K562 (cell line): ENCODE data around the gene HCRTR1. TPM values are rescaled to one million over a fixed set of nuclear protein-coding genes. Genes with fewer than 3 reads are reported as not detected.

Experiments used
- ATAC-seq: fragments of 200-7000 bp; cut with Tn5 transposase; 3 replicates; pipeline ENCODE4 v1.9.1; 2020; ENCODE audit warnings: moderate library complexity
- BruUV-seq: library from RNA; stranded (reverse); fragments of 400-500 nt; replicated peaks from 2 replicates; lab custom pipeline; 2021; lab: Mats Ljungman, UMichigan
- CTCF ChIA-PET: fragments of 300-600 bp; formaldehyde crosslinking; extraction: SDS; loops from one replicate; lab custom pipeline; 2021; ENCODE audit warnings: low intra/inter-chr PET ratio; lab: Yijun Ruan, JAX
- POLR2A ChIA-PET: fragments of 300-600, 350-650 bp; sonication (Branson Sonifier 250); formaldehyde crosslinking; extraction: SDS; loops from one replicate; lab custom pipeline; 2021; ENCODE audit warnings: antibody characterized with exemption, inconsistent platforms; lab: Yijun Ruan, JAX
- DNase-seq, 4 experiments: peaks; one replicate each; pipeline versions ENCODE4 v3.0.0 to v3.0.0-alpha.2; 2011 to 2018; ENCODE audit warnings: low spot score in 3 of 4, mixed read lengths in 3 of 4; ENCODE audit errors: extremely low read depth in 1 of 4
- FAIRE-seq: peaks from 2 replicates; lab custom pipeline; 2011; peaks lifted over from hg19 to GRCh38; lab: Jason Lieb, UNC
- H2AFZ ChIP-seq: 2 replicates; pipeline ENCODE4 v1.6.0; 2011; ENCODE audit warnings: low read depth, low read length, control low read depth, inconsistent platforms
- H3K27ac ChIP-seq: fragments of 200-600 bp; 3 replicates; pipeline ENCODE4 v1.8.0; 2011; ENCODE audit warnings: low read depth, mild to moderate bottlenecking, control low read depth, inconsistent platforms, low read length, moderate library complexity, mixed read lengths; ENCODE audit errors: extremely low read depth
- H3K27me3 ChIP-seq, 2 experiments: fragments of 300-600 bp in 1 of 2; 2 replicates in 1 of 2; 3 replicates in 1 of 2; pipeline versions ENCODE4 v1.6.0 to v1.8.0; 2011; ENCODE audit warnings: inconsistent platforms in 2 of 2, low read length in 2 of 2, mild to moderate bottlenecking in 1 of 2, mixed read lengths in 1 of 2, moderate library complexity in 1 of 2; ENCODE audit not compliant: control insufficient read depth in 2 of 2, insufficient read depth in 2 of 2
- H3K36me3 ChIP-seq: fragments of 300-600 bp; 3 replicates; pipeline ENCODE4 v1.8.0; 2011; ENCODE audit warnings: mild to moderate bottlenecking, low read length, inconsistent platforms; ENCODE audit not compliant: control insufficient read depth, insufficient read depth
- H3K4me1 ChIP-seq, 2 experiments: fragments of 200-600 bp in 1 of 2; replicated peaks in 1 of 2; 2 replicates in 1 of 2; 3 replicates in 1 of 2; pipeline versions ENCODE4 v1.5.1 to v1.8.0; 2011; ENCODE audit warnings: inconsistent platforms in 2 of 2, low read length in 2 of 2, mild to moderate bottlenecking in 1 of 2, mixed read lengths in 1 of 2, moderate library complexity in 1 of 2; ENCODE audit not compliant: control insufficient read depth in 2 of 2, insufficient read depth in 2 of 2
- H3K4me2 ChIP-seq: 2 replicates; pipeline ENCODE4 v1.6.1; 2011; ENCODE audit warnings: low read length, control low read depth, inconsistent platforms, mixed read lengths; ENCODE audit not compliant: insufficient read depth
- H3K4me3 ChIP-seq: fragments of 200-600 bp; sonication (generic), shearing (Covaris generic); 2 replicates; pipeline ENCODE4 v1.5.1; 2016; ENCODE audit warnings: control low read depth, inconsistent platforms
- H3K79me2 ChIP-seq: fragments of 200-600 bp; 3 replicates; pipeline ENCODE4 v1.8.0; 2011; ENCODE audit warnings: low read length, inconsistent platforms; ENCODE audit not compliant: control insufficient read depth, insufficient read depth
- H3K9ac ChIP-seq, 2 experiments: 2 replicates each; pipeline versions ENCODE4 v1.6.0 to v1.6.1; 2011; ENCODE audit warnings: low read depth in 2 of 2, low read length in 2 of 2, control low read depth in 1 of 2, inconsistent platforms in 1 of 2, mild to moderate bottlenecking in 1 of 2, mixed read lengths in 1 of 2; ENCODE audit not compliant: insufficient read depth in 1 of 2
- H3K9me1 ChIP-seq: one replicate; pipeline ENCODE4 v1.6.0; 2011; ENCODE audit warnings: inconsistent platforms, mild to moderate bottlenecking, low read length, moderate library complexity; ENCODE audit not compliant: control insufficient read depth, insufficient read depth
- H3K9me3 ChIP-seq: replicated peaks from 2 replicates; pipeline ENCODE4 v1.5.1; 2011; ENCODE audit warnings: low read depth, low read length, inconsistent platforms; ENCODE audit not compliant: control insufficient read depth, insufficient read depth
- H4K20me1 ChIP-seq: replicated peaks from 2 replicates; pipeline ENCODE4 v1.6.1; 2011; ENCODE audit warnings: low read length, inconsistent platforms, mixed read lengths; ENCODE audit not compliant: control insufficient read depth, insufficient read depth
- CEBPG ChIP-seq, 3 experiments: fragments of 200-800 bp in 1 of 3; sonication (Bioruptor generic) in 1 of 3; sonication (generic) in 1 of 3; formaldehyde crosslinking in 1 of 3; IDR thresholded peaks in 2 of 3; conservative IDR thresholded peaks in 1 of 3; 2 replicates each; pipeline versions ENCODE4 v1.6.1 to v1.8.0; 2016 to 2022; ENCODE audit warnings: missing compliant biosample characterization in 2 of 3, missing genetic modification characterization in 2 of 3, mild to moderate bottlenecking in 1 of 3, missing genetic modification reagents in 1 of 3
- DNMT1 ChIP-seq: fragments of 450-650 bp; IDR thresholded peaks from 2 replicates; pipeline ENCODE4 v1.6.1; 2016; ENCODE audit warnings: antibody characterized with exemption, mild to moderate bottlenecking
- ETV5 ChIP-seq: sonication (generic); formaldehyde crosslinking; IDR thresholded peaks from 2 replicates; pipeline ENCODE4 v1.4.0; 2020; ENCODE audit warnings: low read depth, mild to moderate bottlenecking, missing genetic modification reagents
- IRF9 ChIP-seq: fragments of 450-650 bp; IDR thresholded peaks from 2 replicates; pipeline ENCODE4 v1.6.1; 2016; ENCODE audit warnings: missing biosample characterization, missing genetic modification characterization
- NFE2L1 ChIP-seq: fragments of 450-650 bp; IDR thresholded peaks from 2 replicates; pipeline ENCODE4 v1.6.1; 2016; ENCODE audit warnings: missing genetic modification characterization, low read depth, mild to moderate bottlenecking, missing compliant biosample characterization, moderate library complexity, borderline replicate concordance
- RBM39 ChIP-seq: fragments of 200-400 bp; formaldehyde crosslinking; optimal IDR thresholded peaks from 2 replicates; pipeline ENCODE3; 2018; ENCODE audit warnings: low read depth, low read length
- RFX7 ChIP-seq: fragments of 250-450 bp; sonication (Bioruptor Pico); IDR thresholded peaks from 2 replicates; pipeline ENCODE4 v1.5.1; 2021; ENCODE audit warnings: mild to moderate bottlenecking
- SETDB1 ChIP-seq: IDR thresholded peaks from one replicate; pipeline ENCODE4 v1.6.1; 2012; ENCODE audit warnings: low read length, control low read depth, inconsistent platforms
- ZKSCAN3 ChIP-seq: fragments of 250-450 bp; sonication (Bioruptor Pico); IDR thresholded peaks from 2 replicates; pipeline ENCODE4 v1.4.0; 2020
- ZNF263 ChIP-seq: sonication (generic); formaldehyde crosslinking; IDR thresholded peaks from 2 replicates; pipeline ENCODE4 v1.8.0; 2022; ENCODE audit warnings: mild to moderate bottlenecking, missing genetic modification reagents, borderline replicate concordance
- WGBS: fragments of 100-300 bp; shearing (Covaris generic); methylation state at CpG from one replicate; pipeline ENCODE4 v1.1.6; 2016; ENCODE audit warnings: low coverage, mixed read lengths; ENCODE audit not compliant: insufficient coverage; ENCODE audit errors: missing lambda C conversion rate; 5-methylcytosine and 5-hydroxymethylcytosine counted together
- in situ Hi-C: fragments of 300-500 bp; cut with MboI; formaldehyde crosslinking; loops from 4 replicates; pipeline ENCODE4 v1.15.0; 2018; ENCODE audit warnings: inconsistent platforms, mixed read lengths
- intact Hi-C: fragments of 100-400 bp; cut with micrococcal nuclease; formaldehyde crosslinking; loops from 2 replicates; pipeline ENCODE4 v1.14.2; 2022
- polyA plus RNA-seq, 8 experiments: library from polyadenylated mRNA; depleted of rRNA in 4 of 8; stranded (reverse) in 5 of 8; unstranded in 3 of 8; fragments of >200 nt; fragmentation: Nextera tagmentation in 2 of 8; fragmentation: Illumina TruSeq in 1 of 8; extraction: Ambion mirVana in 2 of 8; extraction: Trizol in 1 of 8; gene quantifications; 2 replicates each; pipeline versions ENCODE4 v1.2.1 to v1.2.3, GENCODE V29; 2011 to 2014; ENCODE audit warnings: inconsistent platforms in 1 of 8, missing spikeins in 1 of 8
- total RNA-seq, 7 experiments: library from RNA; depleted of rRNA in 6 of 7; stranded (reverse); fragments of >200 nt in 6 of 7; fragmentation: Illumina TruSeq in 2 of 7; extraction: Trizol in 2 of 7; gene quantifications; 2 replicates each; pipeline versions ENCODE4 v1.2.1 to v1.2.3, GENCODE V29; 2011 to 2021; ENCODE audit warnings: low replicate concordance in 1 of 7
- TF ChIP-seq, protein P1 (sequence below): fragments of 250-450 bp; sonication (Bioruptor Pico); IDR thresholded peaks from 2 replicates; pipeline ENCODE4 v1.4.0; 2020; ENCODE audit warnings: borderline replicate concordance
- TF ChIP-seq, protein P2 (sequence below): fragments of 450-650 bp; IDR thresholded peaks from 2 replicates; pipeline ENCODE4 v1.6.1; 2016; ENCODE audit warnings: low read depth, mild to moderate bottlenecking, moderate library complexity

HCRTR1 gene
- total and polyA plus RNA-seq, 9 of the 15 experiments (the other 6 are each of a cell fraction or from before 2014, with no cell fraction given) = not detected

GRCh38 chr1:31655104-31655503, 37.6 kb downstream of the HCRTR1 start:
- H3K4me3 ChIP-seq = no peak overlapping the region
- H3K36me3 ChIP-seq = no peaks in the 10 kb centered on the region
- WGBS = 4% methylated on average over 6 of the region's 6 CpGs
- POLR2A ChIA-PET = interaction anchor here (0.6 to 1.3 kb wide), 3 partner anchors 10 to 733 kb away, joined by 3 to 6 read pairs (median 3); partner anchors contain the start of gene PEF1
- H4K20me1 ChIP-seq = peaks cover 4% of the 10 kb centered on the region; the same call in 1 of the 2 replicates
- peaks cover 39 to 75% of the 10 kb centered on the region in 2 experiments; a peak in 4 of 5 replicates for H3K27me3 ChIP-seq
- H3K4me1 ChIP-seq = no peaks in the 10 kb centered on the region
- no peak for TF ChIP-seq SETDB1
- TF ChIP-seq RFX7 (CRISPR knock-in tag) = no peak
- no peak for TF ChIP-seq NFE2L1 (tag)
- no peak for TF ChIP-seq ZKSCAN3 (CRISPR knock-in tag)
- TF ChIP-seq ETV5 (CRISPR knock-in tag) = no peak
- no TSS peak for BruUV-seq
- CTCF ChIA-PET = no interaction called here
- FAIRE-seq = no peak
- no peak overlapping the region for H3K27ac ChIP-seq
- H3K79me2 ChIP-seq = no peaks in the 10 kb centered on the region
- no peak overlapping the region for H3K4me2 ChIP-seq
- no peak overlapping the region for H2AFZ ChIP-seq
- intact Hi-C loops (no loop called here), in situ Hi-C loops (no loop called here)
- H3K9me1 ChIP-seq = no peaks in the 10 kb centered on the region
- H3K9me3 ChIP-seq = no peaks in the 10 kb centered on the region
- no peak for ATAC-seq
- no peak overlapping the region for H3K9ac ChIP-seq
- DNase-seq = no peak

GRCh38 chr1:31655756-31656155, 38.3 kb downstream of the HCRTR1 start:
- POLR2A ChIA-PET = interaction anchor here (1.1 kb wide), 1 partner anchor 11 kb away, joined by 4 read pairs; the partner anchor contains the start of gene PEF1
- intact Hi-C loops = no loop called here
- no peak overlapping the region for H3K4me3 ChIP-seq
- TF ChIP-seq IRF9 = no peak
- no peak for TF ChIP-seq CEBPG (CRISPR knock-in tag; IDR thresholded peaks at IDR 0.05)
- no peak for TF ChIP-seq CEBPG (tag; conservative IDR thresholded peaks at IDR 0.05 in 1 of 2, IDR thresholded peaks at IDR 0.05 in 1 of 2)
- TF ChIP-seq, protein P1, sequence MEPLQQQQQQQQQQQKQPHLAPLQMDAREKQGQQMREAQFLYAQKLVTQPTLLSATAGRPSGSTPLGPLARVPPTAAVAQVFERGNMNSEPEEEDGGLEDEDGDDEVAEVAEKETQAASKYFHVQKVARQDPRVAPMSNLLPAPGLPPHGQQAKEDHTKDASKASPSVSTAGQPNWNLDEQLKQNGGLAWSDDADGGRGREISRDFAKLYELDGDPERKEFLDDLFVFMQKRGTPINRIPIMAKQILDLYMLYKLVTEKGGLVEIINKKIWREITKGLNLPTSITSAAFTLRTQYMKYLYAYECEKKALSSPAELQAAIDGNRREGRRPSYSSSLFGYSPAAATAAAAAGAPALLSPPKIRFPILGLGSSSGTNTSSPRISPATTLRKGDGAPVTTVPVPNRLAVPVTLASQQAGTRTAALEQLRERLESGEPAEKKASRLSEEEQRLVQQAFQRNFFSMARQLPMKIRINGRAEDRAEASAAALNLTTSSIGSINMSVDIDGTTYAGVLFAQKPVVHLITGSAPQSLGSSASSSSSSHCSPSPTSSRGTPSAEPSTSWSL (CRISPR knock-in tag) = no peak
- TF ChIP-seq DNMT1 = no peak
- no peak for TF ChIP-seq RBM39
- 0 out of 2 replicates have a peak, but pooled peaks have one; percentile 27 for TF ChIP-seq ZNF263
- TF ChIP-seq, protein P2, sequence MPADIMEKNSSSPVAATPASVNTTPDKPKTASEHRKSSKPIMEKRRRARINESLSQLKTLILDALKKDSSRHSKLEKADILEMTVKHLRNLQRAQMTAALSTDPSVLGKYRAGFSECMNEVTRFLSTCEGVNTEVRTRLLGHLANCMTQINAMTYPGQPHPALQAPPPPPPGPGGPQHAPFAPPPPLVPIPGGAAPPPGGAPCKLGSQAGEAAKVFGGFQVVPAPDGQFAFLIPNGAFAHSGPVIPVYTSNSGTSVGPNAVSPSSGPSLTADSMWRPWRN = no peak

More at GRCh38 chr1:31655756-31656155, 38.3 kb downstream of the HCRTR1 start:
- DNase-seq (no peak), FAIRE-seq (no peak), ATAC-seq (no peak)
- Histone ChIP-seq H3K4me1 (no peaks in the 10 kb centered on the region), H4K20me1 (peaks cover 4% of the 10 kb centered on the region; the same call in 1 of the 2 replicates), H3K9me1 (no peaks in the 10 kb centered on the region), H3K4me2 (no peak overlapping the region), H3K79me2 (no peaks in the 10 kb centered on the region), H3K36me3 (no peaks in the 10 kb centered on the region), H3K9ac (no peak overlapping the region), H3K27me3 (peaks cover 45 to 79% of the 10 kb centered on the region in 2 experiments; a peak in 4 of 5 replicates), H2AFZ (no peak overlapping the region), H3K9me3 (no peaks in the 10 kb centered on the region), H3K27ac (no peak overlapping the region)
- in situ Hi-C loops = no loop called here
- no TSS peak for BruUV-seq
- CTCF ChIA-PET = interaction anchor here (0.5 kb wide), 1 partner anchor 20 kb away, joined by 3 read pairs; no protein-coding TSS in a partner anchor
- WGBS = 1% methylated on average over 4 of the region's 4 CpGs
